ENCODE measurements around the gene CFAP74. TPM values are rescaled to one million over a fixed set of nuclear protein-coding genes. Genes with fewer than 3 reads are reported as not detected.
"Not testable (repeated sequence)": the region's sequence is repeated elsewhere in the genome, so short reads cannot be mapped to it uniquely, and the experiment has no call there.

Gene CFAP74
- polyA plus RNA-seq, 1 donor (not counting 4 experiments of a cell fraction or from before 2014, with no cell fraction given): not detected

- peaks cover 57% of the 10 kb centered on the region for H3K79me2 ChIP-seq (ENCODE audit: control insufficient read depth, insufficient read depth, low read length)
- H4K20me1 ChIP-seq (ENCODE audit: control insufficient read depth, extremely low read depth, insufficient read depth, low read length): peaks cover 38% of the 10 kb centered on the region
- H3K4me2 ChIP-seq (ENCODE audit: control insufficient read depth, extremely low read depth, insufficient read depth, low read depth, low read length): peak overlapping the region; percentile 93
- H3K36me3 ChIP-seq (ENCODE audit: control insufficient read depth in 2 of 2, extremely low read depth in 1 of 2, insufficient read depth in 2 of 2, low read length in 2 of 2): no peaks in the 10 kb centered on the region
- FAIRE-seq: no peak
- H3K4me3 ChIP-seq (ENCODE audit: control insufficient read depth in 2 of 3, extremely low read depth in 1 of 3, insufficient read depth in 2 of 3, low read depth in 1 of 3, low read length in 3 of 3): peak overlapping the region; percentile 71 to 91 (median 89)
- H2AFZ ChIP-seq (ENCODE audit: control insufficient read depth, low read length): no peak overlapping the region
- TF ChIP-seq, protein P1, sequence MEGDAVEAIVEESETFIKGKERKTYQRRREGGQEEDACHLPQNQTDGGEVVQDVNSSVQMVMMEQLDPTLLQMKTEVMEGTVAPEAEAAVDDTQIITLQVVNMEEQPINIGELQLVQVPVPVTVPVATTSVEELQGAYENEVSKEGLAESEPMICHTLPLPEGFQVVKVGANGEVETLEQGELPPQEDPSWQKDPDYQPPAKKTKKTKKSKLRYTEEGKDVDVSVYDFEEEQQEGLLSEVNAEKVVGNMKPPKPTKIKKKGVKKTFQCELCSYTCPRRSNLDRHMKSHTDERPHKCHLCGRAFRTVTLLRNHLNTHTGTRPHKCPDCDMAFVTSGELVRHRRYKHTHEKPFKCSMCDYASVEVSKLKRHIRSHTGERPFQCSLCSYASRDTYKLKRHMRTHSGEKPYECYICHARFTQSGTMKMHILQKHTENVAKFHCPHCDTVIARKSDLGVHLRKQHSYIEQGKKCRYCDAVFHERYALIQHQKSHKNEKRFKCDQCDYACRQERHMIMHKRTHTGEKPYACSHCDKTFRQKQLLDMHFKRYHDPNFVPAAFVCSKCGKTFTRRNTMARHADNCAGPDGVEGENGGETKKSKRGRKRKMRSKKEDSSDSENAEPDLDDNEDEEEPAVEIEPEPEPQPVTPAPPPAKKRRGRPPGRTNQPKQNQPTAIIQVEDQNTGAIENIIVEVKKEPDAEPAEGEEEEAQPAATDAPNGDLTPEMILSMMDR (optimal IDR thresholded peaks at IDR 0.05 in 1 of 3, IDR thresholded peaks at IDR 0.05 in 1 of 3, conservative IDR thresholded peaks at IDR 0.05 in 1 of 3; ENCODE audit: extremely low read depth in 1 of 3, insufficient read depth in 2 of 3, low read length in 3 of 3): no peak
- no peak for TF ChIP-seq EZH2 (IDR thresholded peaks at IDR 0.05; ENCODE audit: low read length)
- dilution Hi-C loops (cut with MboI; ENCODE audit: extremely low pct_ligation_motif_present, low sequenced_read_pairs): no loop called here
- peak overlapping the region; percentile 72 for H3K27ac ChIP-seq (ENCODE audit: control insufficient read depth, insufficient read depth, low read length)
- H3K4me1 ChIP-seq (ENCODE audit: control insufficient read depth, extremely low read depth, insufficient read depth, low read length): peaks cover 36% of the 10 kb centered on the region
- H3K9me1 ChIP-seq (ENCODE audit: control insufficient read depth, extremely low read depth, insufficient read depth, low read length): peaks cover 7% of the 10 kb centered on the region
- DNase-seq (ENCODE audit: low read depth, low spot score): no peak
- H3K27me3 ChIP-seq (ENCODE audit: control insufficient read depth, extremely low read depth, insufficient read depth, low read length): peaks cover 5% of the 10 kb centered on the region
- no peaks in the 10 kb centered on the region for H3K9me3 ChIP-seq (ENCODE audit: control insufficient read depth, low read depth, low read length)
- peak overlapping the region; percentile 84 for H3K9ac ChIP-seq (ENCODE audit: control insufficient read depth, extremely low read depth, insufficient read depth, low read length)
Measured at GRCh38 chr1:1889847-1890505, 113.6 kb downstream of the CFAP74 start.

DNA sequence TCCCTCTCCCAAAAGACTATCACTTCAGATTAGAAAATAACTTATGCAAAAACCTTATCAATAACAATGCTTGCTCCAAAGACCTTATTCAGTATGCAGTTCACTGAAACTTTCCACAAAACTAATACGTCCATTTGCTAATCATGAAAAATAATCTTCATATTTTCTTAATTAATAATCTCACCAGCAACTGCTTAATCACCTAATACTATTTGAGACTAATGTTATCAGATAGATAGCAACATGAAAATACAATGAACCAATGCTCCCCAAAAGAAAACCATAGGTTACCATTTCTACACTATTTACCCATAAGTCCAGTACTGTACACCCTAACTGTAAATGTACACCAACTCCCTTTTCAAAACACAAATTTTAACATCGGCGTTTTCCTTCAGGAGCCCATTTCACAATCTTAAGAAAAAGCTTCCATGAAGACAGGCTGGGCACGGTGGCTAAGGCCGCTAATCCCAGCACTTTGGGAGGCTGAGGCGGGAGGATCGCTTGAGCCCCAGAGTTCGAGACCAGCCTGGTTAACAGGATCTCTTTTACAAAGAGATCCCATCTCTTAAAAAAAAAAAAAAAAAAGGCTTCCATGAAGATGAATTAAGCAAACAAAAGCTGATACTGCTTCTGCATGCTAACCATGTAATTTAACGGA is 114.4 kb downstream of the CFAP74 start:
- no peaks in the 10 kb centered on the region for H3K36me3 ChIP-seq (ENCODE audit: control insufficient read depth in 2 of 2, extremely low read depth in 1 of 2, insufficient read depth in 2 of 2, low read length in 2 of 2)
- H4K20me1 ChIP-seq (ENCODE audit: control insufficient read depth, extremely low read depth, insufficient read depth, low read length): peaks cover 43% of the 10 kb centered on the region
- no peak for FAIRE-seq
- peaks cover 7% of the 10 kb centered on the region for H3K9me1 ChIP-seq (ENCODE audit: control insufficient read depth, extremely low read depth, insufficient read depth, low read length)
- peak overlapping the region; percentile 72 for H3K27ac ChIP-seq (ENCODE audit: control insufficient read depth, insufficient read depth, low read length)
- DNase-seq (ENCODE audit: low read depth, low spot score): no peak
- no peak overlapping the region for H2AFZ ChIP-seq (ENCODE audit: control insufficient read depth, low read length)
- dilution Hi-C loops (cut with MboI; ENCODE audit: extremely low pct_ligation_motif_present, low sequenced_read_pairs): no loop called here
- TF ChIP-seq, protein P1 (optimal IDR thresholded peaks at IDR 0.05 in 1 of 3, IDR thresholded peaks at IDR 0.05 in 1 of 3, conservative IDR thresholded peaks at IDR 0.05 in 1 of 3; ENCODE audit: extremely low read depth in 1 of 3, insufficient read depth in 2 of 3, low read length in 3 of 3): no peak
- no peak for TF ChIP-seq EZH2 (IDR thresholded peaks at IDR 0.05; ENCODE audit: low read length)
- H3K9ac ChIP-seq (ENCODE audit: control insufficient read depth, extremely low read depth, insufficient read depth, low read length): peak overlapping the region; percentile 84
- H3K4me2 ChIP-seq (ENCODE audit: control insufficient read depth, extremely low read depth, insufficient read depth, low read depth, low read length): peak overlapping the region; percentile 93
- no peaks in the 10 kb centered on the region for H3K27me3 ChIP-seq (ENCODE audit: control insufficient read depth, extremely low read depth, insufficient read depth, low read length)
- no peaks in the 10 kb centered on the region for H3K9me3 ChIP-seq (ENCODE audit: control insufficient read depth, low read depth, low read length)
- H3K4me3 ChIP-seq (ENCODE audit: control insufficient read depth in 2 of 3, extremely low read depth in 1 of 3, insufficient read depth in 2 of 3, low read depth in 1 of 3, low read length in 3 of 3): peak overlapping the region; percentile 71 to 91 (median 89)
- H3K4me1 ChIP-seq (ENCODE audit: control insufficient read depth, extremely low read depth, insufficient read depth, low read length): peaks cover 29% of the 10 kb centered on the region
- H3K79me2 ChIP-seq (ENCODE audit: control insufficient read depth, insufficient read depth, low read length): peaks cover 65% of the 10 kb centered on the region

DNA sequence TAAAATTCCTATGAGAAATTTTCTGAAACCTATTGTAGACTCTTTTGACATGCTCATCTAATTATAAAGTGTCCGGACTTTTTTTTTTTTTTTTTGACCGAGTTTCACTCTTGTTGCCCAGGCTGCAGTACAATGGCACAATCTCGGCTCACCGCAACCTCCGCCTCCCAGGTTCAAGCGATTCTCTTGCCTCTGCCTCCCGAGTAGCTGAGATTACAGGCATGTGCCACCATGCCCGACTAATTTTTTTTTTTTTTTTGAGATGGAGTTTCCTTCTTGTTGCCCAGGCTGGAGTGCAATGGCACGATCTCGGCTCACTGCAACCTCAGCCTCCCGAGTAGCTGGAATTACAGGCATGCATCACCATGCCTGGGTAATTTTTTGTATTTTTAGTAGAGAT is 119.7 kb downstream of the CFAP74 start:
- Histone ChIP-seq H3K4me1 (ENCODE audit: control insufficient read depth, extremely low read depth, insufficient read depth, low read length) (peaks cover 17% of the 10 kb centered on the region), H3K79me2 (ENCODE audit: control insufficient read depth, insufficient read depth, low read length) (peaks cover 96% of the 10 kb centered on the region), H4K20me1 (ENCODE audit: control insufficient read depth, extremely low read depth, insufficient read depth, low read length) (peaks cover 73% of the 10 kb centered on the region)
- H3K9ac ChIP-seq (ENCODE audit: control insufficient read depth, extremely low read depth, insufficient read depth, low read length); H2AFZ ChIP-seq (ENCODE audit: control insufficient read depth, low read length); H3K9me1 ChIP-seq (ENCODE audit: control insufficient read depth, extremely low read depth, insufficient read depth, low read length); H3K36me3 ChIP-seq (ENCODE audit: control insufficient read depth in 2 of 2, extremely low read depth in 1 of 2, insufficient read depth in 2 of 2, low read length in 2 of 2); H3K9me3 ChIP-seq (ENCODE audit: control insufficient read depth, low read depth, low read length); H3K4me2 ChIP-seq (ENCODE audit: control insufficient read depth, extremely low read depth, insufficient read depth, low read depth, low read length); H3K4me3 ChIP-seq (ENCODE audit: control insufficient read depth in 2 of 3, extremely low read depth in 1 of 3, insufficient read depth in 2 of 3, low read depth in 1 of 3, low read length in 3 of 3); FAIRE-seq; H3K27ac ChIP-seq (ENCODE audit: control insufficient read depth, insufficient read depth, low read length); dilution Hi-C loops (cut with MboI; ENCODE audit: extremely low pct_ligation_motif_present, low sequenced_read_pairs); H3K27me3 ChIP-seq (ENCODE audit: control insufficient read depth, extremely low read depth, insufficient read depth, low read length); DNase-seq (ENCODE audit: low read depth, low spot score): not testable (repeated sequence)
